ENCODE data around the gene CTNNA3. TPM values are rescaled to one million over a fixed set of nuclear protein-coding genes. Genes with fewer than 3 reads are reported as not detected.

Gene CTNNA3
- total and polyA plus RNA-seq, 2 of the 4 experiments (the other 2 are of a cell fraction), result 0.19 to 0.90 TPM

DNA sequence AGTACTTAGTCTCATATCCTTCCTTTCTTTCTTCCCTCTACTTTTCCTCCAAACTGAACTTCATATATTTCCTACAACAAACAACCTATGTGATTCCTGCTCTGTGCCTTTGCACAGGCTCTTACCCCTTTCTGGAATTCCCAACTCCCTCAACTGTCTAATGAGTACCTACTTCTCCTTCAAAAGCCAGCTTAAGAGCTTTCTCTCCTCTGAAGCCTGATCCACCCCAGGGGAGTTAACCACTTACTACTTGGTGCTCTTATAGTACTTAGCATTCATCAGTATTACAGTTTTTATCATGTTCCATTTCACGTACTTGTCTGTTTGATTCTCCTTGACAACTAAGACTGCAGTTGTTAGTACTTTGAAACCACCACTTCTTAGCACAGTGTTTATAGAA lies 524.0 kb downstream of the CTNNA3 start:
- no peaks in the 10 kb centered on the region for H3K9me3 ChIP-seq (ENCODE audit: control insufficient read depth, insufficient read depth, low read length)
- no peak overlapping the region for H3K4me3 ChIP-seq (ENCODE audit: insufficient read depth, low read depth, low read length)
- intact Hi-C loops (cut with micrococcal nuclease) (no loop called here), dilution Hi-C loops (cut with HindIII; ENCODE audit: low sequenced_read_pairs, unreplicated experiment) (no loop called here), in situ Hi-C loops (cut with MboI; ENCODE audit: low sequenced_read_pairs) (no loop called here)
- no peak overlapping the region for H2BK120ac ChIP-seq (ENCODE audit: low read depth, low read length)
- DNase-seq (no peak), ATAC-seq (ENCODE audit: low read depth) (no peak)
- no peak overlapping the region for H4K5ac ChIP-seq (ENCODE audit: low read depth, low read length)
- H3K27me3 ChIP-seq (ENCODE audit: control insufficient read depth, insufficient read depth, low read length), result no peaks in the 10 kb centered on the region
- H2BK5ac ChIP-seq (ENCODE audit: low read depth, low read length, poor library complexity, severe bottlenecking), result no peak overlapping the region
- no peaks in the 10 kb centered on the region for H3K36me3 ChIP-seq (ENCODE audit: control insufficient read depth, insufficient read depth, low read length)
- H3K9ac ChIP-seq (ENCODE audit: low read depth, low read length), result no peak overlapping the region
- H2AK9ac ChIP-seq (replicated peaks; ENCODE audit: low read depth, low read length, poor library complexity), result no peak overlapping the region
- no peak overlapping the region for H2AK5ac ChIP-seq (ENCODE audit: low read depth, low read length)
- no peak overlapping the region for H2BK15ac ChIP-seq (ENCODE audit: low read depth, low read length)
- H3K9me1 ChIP-seq (ENCODE audit: insufficient read depth, low read length), result no peaks in the 10 kb centered on the region
- no peak overlapping the region for H2BK20ac ChIP-seq (ENCODE audit: low read depth, low read length)
- no peak overlapping the region for H3K18ac ChIP-seq (ENCODE audit: low read depth, low read length)
- WGBS, 2 experiments (ENCODE audit: extremely low coverage in 2 of 2, insufficient read length in 1 of 2), result no CpG with 5 or more reads among the region's 1 CpG
- H4K20me1 ChIP-seq (ENCODE audit: insufficient read depth, low read length), result no peaks in the 10 kb centered on the region
- H3K79me1 ChIP-seq (ENCODE audit: low read depth in 1 of 2, low read length in 2 of 2), result no peaks in the 10 kb centered on the region
- no peak overlapping the region for H4K91ac ChIP-seq (ENCODE audit: insufficient read depth, low read depth, low read length)
- no peak overlapping the region for H2AFZ ChIP-seq (replicated peaks; ENCODE audit: low read length, poor library complexity)
- BruUV-seq (replicated peaks), result no TSS peak
- H3K4me1 ChIP-seq (ENCODE audit: control insufficient read depth, insufficient read depth, low read length), result no peaks in the 10 kb centered on the region
- H3K27ac ChIP-seq (ENCODE audit: insufficient read depth, low read length), result no peak overlapping the region
- H3K4ac ChIP-seq (ENCODE audit: low read depth, low read length), result no peak overlapping the region
- no peak overlapping the region for H3K23ac ChIP-seq (ENCODE audit: low read depth, low read length)
- no peak overlapping the region for H3K56ac ChIP-seq (ENCODE audit: extremely low read depth, insufficient read depth, low read length)
- no peak overlapping the region for H4K8ac ChIP-seq (ENCODE audit: low read depth in 2 of 2, low read length in 2 of 2)
- H3K4me2 ChIP-seq (ENCODE audit: low read depth, low read length), result no peak overlapping the region
- ChIA-PET POLR2A (ENCODE audit: unreplicated experiment) (no interaction called here), CTCF (no interaction called here)
- no peak for TF ChIP-seq SMC3 (IDR thresholded peaks at IDR 0.05; ENCODE audit: low read depth, low read length)
- TF ChIP-seq CEBPB (IDR thresholded peaks at IDR 0.05; ENCODE audit: low read depth, low read length), result no peak
- TF ChIP-seq, protein P1, sequence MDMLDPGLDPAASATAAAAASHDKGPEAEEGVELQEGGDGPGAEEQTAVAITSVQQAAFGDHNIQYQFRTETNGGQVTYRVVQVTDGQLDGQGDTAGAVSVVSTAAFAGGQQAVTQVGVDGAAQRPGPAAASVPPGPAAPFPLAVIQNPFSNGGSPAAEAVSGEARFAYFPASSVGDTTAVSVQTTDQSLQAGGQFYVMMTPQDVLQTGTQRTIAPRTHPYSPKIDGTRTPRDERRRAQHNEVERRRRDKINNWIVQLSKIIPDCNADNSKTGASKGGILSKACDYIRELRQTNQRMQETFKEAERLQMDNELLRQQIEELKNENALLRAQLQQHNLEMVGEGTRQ (IDR thresholded peaks at IDR 0.05; ENCODE audit: low read depth, low read length), result no peak
- TF ChIP-seq RFX5 (IDR thresholded peaks at IDR 0.05; ENCODE audit: low read depth, low read length), result no peak
- TF ChIP-seq, protein P2, sequence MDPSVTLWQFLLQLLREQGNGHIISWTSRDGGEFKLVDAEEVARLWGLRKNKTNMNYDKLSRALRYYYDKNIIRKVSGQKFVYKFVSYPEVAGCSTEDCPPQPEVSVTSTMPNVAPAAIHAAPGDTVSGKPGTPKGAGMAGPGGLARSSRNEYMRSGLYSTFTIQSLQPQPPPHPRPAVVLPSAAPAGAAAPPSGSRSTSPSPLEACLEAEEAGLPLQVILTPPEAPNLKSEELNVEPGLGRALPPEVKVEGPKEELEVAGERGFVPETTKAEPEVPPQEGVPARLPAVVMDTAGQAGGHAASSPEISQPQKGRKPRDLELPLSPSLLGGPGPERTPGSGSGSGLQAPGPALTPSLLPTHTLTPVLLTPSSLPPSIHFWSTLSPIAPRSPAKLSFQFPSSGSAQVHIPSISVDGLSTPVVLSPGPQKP (IDR thresholded peaks at IDR 0.05; ENCODE audit: borderline replicate concordance, low read depth, low read length), result no peak
- no peak overlapping the region for H3K14ac ChIP-seq (replicated peaks; ENCODE audit: low read depth, low read length)
